MCF 10A (cell line): ENCODE data around the gene MAGEB3. TPM values are rescaled to one million over a fixed set of nuclear protein-coding genes. Genes with fewer than 3 reads are reported as not detected.
A peak's percentile ranks its signal among the peaks of the same experiment; 100 is the strongest.

ENCODE experiments used
- BruUV-seq: library from RNA; stranded (reverse); fragments of 400-500 nt; replicated peaks from 2 replicates; lab custom pipeline; 2021; lab: Mats Ljungman, UMichigan
- CTCF ChIA-PET: fragments of 300-600 bp; sonication (Branson Sonifier 250); formaldehyde crosslinking; extraction: SDS; loops from one replicate; lab custom pipeline; 2021; ENCODE audit warnings: antibody characterized with exemption, inconsistent platforms; lab: Yijun Ruan, JAX
- POLR2A ChIA-PET: fragments of 300-600, 350-650 bp; sonication (Branson Sonifier 250); formaldehyde crosslinking; extraction: SDS; loops from one replicate; lab custom pipeline; 2020; ENCODE audit warnings: antibody characterized with exemption, inconsistent platforms; lab: Yijun Ruan, JAX
- DNase-seq: peaks from one replicate; pipeline ENCODE4 v3.0.0-alpha.2; 2018; ENCODE audit not compliant: unreplicated experiment
- H3K27ac Mint-ChIP-seq: one replicate; pipeline ENCODE4 v1.8.0; 2022; ENCODE audit warnings: mild to moderate bottlenecking, low read depth, mixed read lengths; ENCODE audit not compliant: unreplicated experiment
- H3K27me3 Mint-ChIP-seq: one replicate; pipeline ENCODE4 v1.8.0; 2022; ENCODE audit warnings: mixed read lengths; ENCODE audit not compliant: insufficient read depth, unreplicated experiment
- H3K36me3 Mint-ChIP-seq: one replicate; pipeline ENCODE4 v1.8.0; 2022; ENCODE audit warnings: mild to moderate bottlenecking, moderate library complexity, mixed read lengths; ENCODE audit not compliant: insufficient read depth, unreplicated experiment
- H3K4me1 Mint-ChIP-seq: one replicate; pipeline ENCODE4 v1.8.0; 2022; ENCODE audit warnings: mixed read lengths; ENCODE audit not compliant: insufficient read depth, unreplicated experiment
- H3K4me3 Mint-ChIP-seq: one replicate; pipeline ENCODE4 v1.8.0; 2022; ENCODE audit warnings: mild to moderate bottlenecking, moderate library complexity, mixed read lengths; ENCODE audit not compliant: unreplicated experiment
- H3K9me3 Mint-ChIP-seq: one replicate; pipeline ENCODE4 v1.8.0; 2022; ENCODE audit warnings: mixed read lengths; ENCODE audit not compliant: unreplicated experiment
- CTCF ChIP-seq: fragments of 200-600 bp; IDR thresholded peaks from one replicate; pipeline ENCODE4 v1.8.0; 2022; ENCODE audit warnings: antibody characterized with exemption, mild to moderate bottlenecking; ENCODE audit not compliant: unreplicated experiment
- intact Hi-C: fragments of 100-400 bp; cut with micrococcal nuclease; formaldehyde crosslinking; loops from 2 replicates; pipeline ENCODE4 v1.14.1; 2022
- total RNA-seq: library from RNA; stranded (reverse); gene quantifications from 2 replicates; pipeline ENCODE4 v1.2.3, GENCODE V29; 2022

MAGEB3 gene
- total RNA-seq, 1 experiment from 2014 or later = not detected

DNA sequence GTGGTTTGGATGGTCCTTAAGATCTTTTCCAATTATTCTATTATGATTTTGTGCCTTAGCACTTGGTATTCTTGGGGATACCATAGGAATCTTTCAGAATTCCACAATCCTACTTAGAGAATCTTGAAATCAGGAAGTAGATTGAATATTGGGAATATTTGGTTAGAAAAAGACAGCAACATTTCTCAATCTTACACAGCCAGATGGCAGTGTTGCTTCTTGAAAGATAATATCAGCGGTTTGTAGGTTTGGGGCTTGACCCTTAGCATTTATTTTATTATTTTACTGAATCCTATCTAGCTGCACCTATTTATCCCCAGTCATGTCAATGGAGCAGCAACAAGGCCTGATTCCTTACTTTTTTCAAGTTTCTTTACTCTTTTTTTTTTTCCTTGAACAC, 45.0 kb downstream of the MAGEB3 start:
- TF ChIP-seq CTCF = peak; percentile 39
- Mint-ChIP-seq H3K4me3 (no peak overlapping the region), H3K9me3 (no peaks in the 10 kb centered on the region), H3K27ac (no peak overlapping the region), H3K36me3 (no peaks in the 10 kb centered on the region), H3K4me1 (peaks cover 5% of the 10 kb centered on the region), H3K27me3 (no peaks in the 10 kb centered on the region)
- ChIA-PET CTCF (interaction anchor here (0.6 to 6.2 kb wide), 8 partner anchors 12 to 1634 kb away, joined by 3 to 61 read pairs (median 4); no protein-coding TSS in a partner anchor), POLR2A (no interaction called here)
- DNase-seq = peak; percentile 49
- intact Hi-C loops = loop anchor here (1.0 to 10.0 kb wide), 4 partner anchors 133 to 439 kb away; no protein-coding TSS in a partner anchor
- no TSS peak for BruUV-seq

GRCh38 chrX:30278365-30278764, 47.9 kb downstream of the MAGEB3 start:
- no peaks in the 10 kb centered on the region for H3K27me3 Mint-ChIP-seq
- H3K36me3 Mint-ChIP-seq = no peaks in the 10 kb centered on the region
- peaks cover 5% of the 10 kb centered on the region for H3K4me1 Mint-ChIP-seq
- no peak overlapping the region for H3K27ac Mint-ChIP-seq
- no peak for TF ChIP-seq CTCF
- BruUV-seq = no TSS peak
- no peaks in the 10 kb centered on the region for H3K9me3 Mint-ChIP-seq
- ChIA-PET POLR2A (interaction anchor here (0.8 kb wide), 1 partner anchor 225 kb away, joined by 3 read pairs; no protein-coding TSS in a partner anchor), CTCF (interaction anchor here (0.6 to 1.3 kb wide), 4 partner anchors 28 to 235 kb away, joined by 3 to 6 read pairs (median 4); no protein-coding TSS in a partner anchor)
- peak; percentile 38 for DNase-seq
- intact Hi-C loops = loop anchor here (5.0 to 10.0 kb wide), 2 partner anchors 136 to 436 kb away; no protein-coding TSS in a partner anchor
- H3K4me3 Mint-ChIP-seq = no peak overlapping the region

- Mint-ChIP-seq H3K9me3 (no peaks in the 10 kb centered on the region), H3K4me1 (peaks cover 17% of the 10 kb centered on the region), H3K27me3 (no peaks in the 10 kb centered on the region), H3K4me3 (no peak overlapping the region), H3K27ac (no peak overlapping the region), H3K36me3 (no peaks in the 10 kb centered on the region)
- BruUV-seq = no TSS peak
- CTCF ChIA-PET = interaction anchor here (0.6 to 1.3 kb wide), 9 partner anchors 21 to 291 kb away, joined by 3 to 7 read pairs (median 3); no protein-coding TSS in a partner anchor
- intact Hi-C loops = no loop called here
- no peak for TF ChIP-seq CTCF
- no peak for DNase-seq
- POLR2A ChIA-PET = no interaction called here
These were observed 50.0 kb downstream of the MAGEB3 start for GRCh38 chrX:30280428-30280827.

DNA sequence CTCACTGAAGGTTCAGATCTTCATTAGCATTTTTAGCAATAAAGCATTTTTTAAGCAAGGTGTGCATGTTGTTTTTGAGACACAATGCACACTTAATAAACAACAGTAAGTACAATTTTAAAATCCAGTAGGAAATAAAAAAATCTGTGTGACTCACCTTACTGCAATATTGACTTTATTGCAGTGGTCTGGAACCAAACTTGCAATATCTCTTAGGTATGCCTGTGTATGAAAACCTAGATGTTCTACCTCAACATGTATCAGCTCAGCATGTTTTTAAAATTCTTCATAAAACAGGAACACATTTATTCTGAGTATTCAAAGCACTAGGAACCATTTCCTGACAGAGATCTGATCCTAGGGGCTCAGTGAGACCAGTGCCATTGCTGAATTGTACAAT, 52.1 kb downstream of the MAGEB3 start:
- intact Hi-C loops = no loop called here
- H3K4me1 Mint-ChIP-seq = peaks cover 17% of the 10 kb centered on the region
- H3K36me3 Mint-ChIP-seq = no peaks in the 10 kb centered on the region
- ChIA-PET CTCF (interaction anchor here (0.5 to 1.0 kb wide), 6 partner anchors 8 to 1019 kb away, joined by 3 to 4 read pairs (median 3); no protein-coding TSS in a partner anchor), POLR2A (no interaction called here)
- DNase-seq = peak; percentile 10
- peak overlapping the region; percentile 5 for H3K27ac Mint-ChIP-seq
- no peak for TF ChIP-seq CTCF
- no peaks in the 10 kb centered on the region for H3K9me3 Mint-ChIP-seq
- no peaks in the 10 kb centered on the region for H3K27me3 Mint-ChIP-seq
- BruUV-seq = no TSS peak
- no peak overlapping the region for H3K4me3 Mint-ChIP-seq
